ENCODE data around the gene SLAIN2. TPM values are rescaled to one million over a fixed set of nuclear protein-coding genes. Genes with fewer than 3 reads are reported as not detected.
"Not testable (repeated sequence)": the region's sequence is repeated elsewhere in the genome, so short reads cannot be mapped to it uniquely, and the experiment has no call there.

The SLAIN2 gene
- total RNA-seq, 1 donor from 2014 or later = 91.4 TPM

GRCh38 chr4:48440914-48441313, 99.6 kb downstream of the SLAIN2 start:
- not testable (repeated sequence) for DNase-seq (ENCODE audit: low spot score)

DNA sequence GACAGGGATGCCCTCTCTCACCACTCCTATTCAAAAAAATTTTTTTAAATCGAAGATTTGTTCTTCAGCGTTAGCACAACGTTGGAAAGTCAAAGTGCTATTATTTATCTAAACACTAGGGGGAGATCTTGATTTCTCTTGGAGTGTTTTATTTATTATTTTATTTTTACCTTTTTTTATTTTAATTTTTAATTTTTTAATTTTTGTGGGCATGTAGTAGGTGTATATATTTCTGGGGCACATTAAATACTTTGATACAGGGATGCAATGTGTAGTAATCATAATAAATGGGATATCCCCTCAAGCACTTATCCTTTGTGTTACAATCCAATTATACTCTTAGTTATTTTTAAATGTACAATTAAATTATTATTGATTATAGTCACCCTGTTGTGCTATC, 104.4 kb downstream of the SLAIN2 start:
- no peak for DNase-seq (ENCODE audit: low spot score)

GRCh38 chr4:48446642-48447041, 105.3 kb downstream of the SLAIN2 start:
- no peak for DNase-seq (ENCODE audit: low spot score)

- no peak for DNase-seq (ENCODE audit: low spot score)
Measured at GRCh38 chr4:48449151-48449550, 107.8 kb downstream of the SLAIN2 start.

- no peak for DNase-seq (ENCODE audit: low spot score)
Measured at GRCh38 chr4:48450740-48451139, 109.4 kb downstream of the SLAIN2 start.

DNA sequence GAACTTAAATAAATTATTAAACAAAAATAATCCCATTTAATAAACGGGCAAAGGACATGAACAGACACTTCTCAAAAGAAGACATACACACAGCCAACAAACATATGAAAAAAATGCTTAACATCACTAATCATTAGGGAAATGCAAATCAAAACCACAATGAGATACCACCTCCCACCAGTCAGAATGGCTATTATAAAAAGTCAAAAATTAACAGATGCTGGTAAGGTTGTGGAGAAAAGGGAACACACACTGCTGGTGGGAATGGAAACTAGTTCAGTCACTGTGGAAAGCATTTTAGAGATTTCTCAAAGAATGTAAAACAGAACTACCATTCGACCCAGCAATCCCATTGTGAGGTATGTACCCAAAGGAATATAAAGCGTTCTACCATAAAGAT, 110.3 kb downstream of the SLAIN2 start:
- DNase-seq (ENCODE audit: low spot score) = not testable (repeated sequence)

GRCh38 chr4:48454591-48454990, 113.3 kb downstream of the SLAIN2 start:
- no peak for DNase-seq (ENCODE audit: low spot score)

GRCh38 chr4:48461000-48461399, 119.7 kb downstream of the SLAIN2 start:
- no peak for DNase-seq (ENCODE audit: low spot score)

DNA sequence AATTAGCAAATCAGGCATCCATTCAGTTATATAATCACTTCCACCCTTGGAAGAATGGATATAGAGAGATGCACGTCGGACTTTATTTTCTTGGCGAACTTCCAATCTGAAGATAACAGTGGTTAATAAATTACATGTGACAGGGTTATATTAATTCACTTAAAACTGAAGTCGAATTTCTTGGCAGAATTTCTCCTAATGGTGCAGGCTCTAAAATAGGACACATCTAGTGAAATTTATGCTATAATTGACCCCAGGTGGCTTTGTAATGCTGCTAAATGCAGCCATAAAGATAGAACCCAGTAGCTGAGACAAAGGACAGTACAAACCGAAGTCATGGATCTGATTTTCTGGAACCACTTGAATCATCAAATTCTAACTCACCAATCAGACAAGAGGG, 121.0 kb downstream of the SLAIN2 start:
- DNase-seq (ENCODE audit: low spot score) = no peak

- no peak for DNase-seq (ENCODE audit: low spot score)
Measured at GRCh38 chr4:48467442-48467841, 126.1 kb downstream of the SLAIN2 start.

DNA sequence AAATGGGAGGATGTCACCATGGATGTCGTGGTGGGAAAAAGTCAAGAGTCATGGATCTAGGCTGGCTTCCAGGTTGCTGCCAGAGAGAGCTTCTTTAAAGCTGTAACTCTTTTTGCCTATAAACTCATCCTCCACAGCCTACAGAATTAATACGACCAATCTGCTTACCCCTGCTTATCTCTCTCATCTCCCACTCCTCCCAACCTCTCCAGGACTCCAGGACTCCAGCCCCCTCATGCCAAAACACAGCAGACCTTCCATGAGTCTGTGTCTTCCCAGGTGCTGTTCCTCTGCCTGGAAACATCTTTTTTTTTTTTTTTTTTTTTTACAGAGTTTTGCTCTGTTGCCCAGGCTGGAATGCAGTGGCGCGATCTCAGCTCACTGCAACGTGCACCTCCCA, 126.6 kb downstream of the SLAIN2 start:
- no peak for DNase-seq (ENCODE audit: low spot score)

GRCh38 chr4:48470137-48470536, 128.8 kb downstream of the SLAIN2 start:
- DNase-seq (ENCODE audit: low spot score) = no peak

DNA sequence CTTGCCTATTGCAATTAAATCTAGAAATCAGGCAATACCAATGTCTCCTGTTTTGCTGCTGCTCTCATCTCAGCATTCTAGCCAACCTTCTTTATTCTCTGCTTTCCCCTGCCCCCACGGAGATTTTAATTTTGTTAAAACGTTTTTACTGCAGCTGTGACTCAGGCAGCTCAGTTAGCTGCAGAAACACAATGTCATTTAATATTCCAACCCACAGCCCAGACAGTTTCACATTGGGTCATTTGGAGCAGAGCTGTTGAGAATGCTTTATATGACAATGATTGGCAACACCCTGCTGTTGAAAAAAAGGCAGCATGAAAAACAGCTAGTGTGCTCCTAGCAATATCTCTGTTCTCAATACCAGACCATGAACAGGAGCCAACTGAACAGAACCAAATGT, 129.2 kb downstream of the SLAIN2 start:
- no peak for DNase-seq (ENCODE audit: low spot score)

- DNase-seq (ENCODE audit: low spot score) = no peak
Measured at GRCh38 chr4:48472794-48473193, 131.5 kb downstream of the SLAIN2 start.

GRCh38 chr4:48475770-48476169, 134.4 kb downstream of the SLAIN2 start:
- no peak for DNase-seq (ENCODE audit: low spot score)

Other genes with a start within 250 kb of the SLAIN2 start
- 0.86 TPM for gene TXK, start 207.3 kb upstream of the SLAIN2 start, total RNA-seq
- 3.8 TPM for gene TEC, start 71.7 kb upstream of the SLAIN2 start, total RNA-seq
- 0.43 TPM for gene SLC10A4, start 141.8 kb downstream of the SLAIN2 start, total RNA-seq
- not detected for gene ZAR1, start 148.7 kb downstream of the SLAIN2 start, total RNA-seq

Measured in mucosa of gallbladder (tissue), 1 donor.